ENCODE data around the gene BIRC3.
A peak's percentile ranks its signal among the peaks of the same experiment; 100 is the strongest.
"Not testable (repeated sequence)": the region's sequence is repeated elsewhere in the genome, so short reads cannot be mapped to it uniquely, and the experiment has no call there.

Gene BIRC3

GRCh38 chr11:102284008-102284407 is 33.3 kb upstream of the BIRC3 start:
- no peak for TF ChIP-seq JUND (IDR thresholded peaks at IDR 0.05; ENCODE audit: low read depth)
- in situ Hi-C loops (cut with HindIII; ENCODE audit: low pct_unique_long_range_greater_than_20kb, low sequenced_read_pairs) = no loop called here
- DNase-seq (ENCODE audit: low read depth in 1 of 2, low spot score in 1 of 2) = no peak

DNA sequence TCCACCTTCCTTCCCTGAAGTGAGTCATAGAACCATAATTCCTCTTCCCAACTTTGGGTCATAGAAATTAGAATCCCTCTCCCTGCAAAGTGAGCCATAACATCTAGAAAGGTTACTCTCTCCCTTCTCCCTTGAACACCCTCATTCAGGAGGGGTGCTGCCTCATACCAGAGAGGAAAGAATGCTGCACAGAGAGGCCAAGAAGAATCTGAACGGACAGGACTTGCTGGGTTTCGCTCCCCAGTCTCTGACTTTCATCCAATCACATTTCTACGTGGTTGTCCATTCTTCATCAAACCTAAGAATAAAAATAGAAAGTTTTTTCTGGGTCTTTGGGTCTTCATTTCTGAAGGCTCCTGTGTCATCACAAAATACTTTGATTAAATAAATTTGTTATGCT is 31.0 kb upstream of the BIRC3 start:
- TF ChIP-seq JUND (IDR thresholded peaks at IDR 0.05; ENCODE audit: low read depth) = no peak
- in situ Hi-C loops (cut with HindIII; ENCODE audit: low pct_unique_long_range_greater_than_20kb, low sequenced_read_pairs) = no loop called here
- peak; percentile 29 to 78 for DNase-seq (ENCODE audit: low read depth in 1 of 2, low spot score in 1 of 2)

DNA sequence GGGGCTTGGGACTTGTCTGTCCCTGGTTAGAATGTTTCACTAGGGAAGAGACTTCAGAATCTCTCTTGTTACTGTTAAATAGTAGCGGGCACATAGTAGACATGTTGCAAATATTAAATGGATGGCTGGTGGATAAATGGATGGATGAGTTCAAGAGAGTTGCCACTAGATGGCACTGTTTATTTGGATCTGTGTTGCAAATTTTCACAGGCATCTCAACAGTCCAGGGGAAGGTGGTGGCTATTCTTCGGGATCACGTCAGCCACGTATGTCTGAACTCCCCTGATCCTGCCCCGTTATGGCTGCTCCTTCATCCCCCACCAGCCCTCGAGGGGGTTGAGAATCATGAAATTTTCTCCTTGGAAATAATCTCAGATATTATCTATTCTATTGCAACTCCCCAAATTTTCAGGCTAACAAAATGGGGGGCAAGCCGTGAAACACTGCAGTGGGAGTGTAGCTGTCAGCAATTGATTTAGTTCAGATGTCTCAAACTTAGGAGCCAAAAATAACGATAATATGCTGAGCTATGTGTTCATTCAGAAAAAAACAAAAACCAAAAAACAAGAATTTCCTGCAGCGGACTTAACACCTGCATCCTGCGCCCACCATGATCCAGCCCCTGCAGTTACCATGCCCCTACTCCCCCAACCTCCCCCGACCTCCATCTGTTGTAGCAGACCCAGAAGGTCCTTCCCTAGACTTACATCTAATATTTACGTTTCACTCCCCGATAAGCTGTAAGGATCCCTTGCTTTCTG is 29.1 kb upstream of the BIRC3 start:
- peak; percentile 60 to 89 for DNase-seq (ENCODE audit: low read depth in 1 of 2, low spot score in 1 of 2)
- in situ Hi-C loops (cut with HindIII; ENCODE audit: low pct_unique_long_range_greater_than_20kb, low sequenced_read_pairs) = no loop called here
- no peak for TF ChIP-seq JUND (IDR thresholded peaks at IDR 0.05; ENCODE audit: low read depth)

DNA sequence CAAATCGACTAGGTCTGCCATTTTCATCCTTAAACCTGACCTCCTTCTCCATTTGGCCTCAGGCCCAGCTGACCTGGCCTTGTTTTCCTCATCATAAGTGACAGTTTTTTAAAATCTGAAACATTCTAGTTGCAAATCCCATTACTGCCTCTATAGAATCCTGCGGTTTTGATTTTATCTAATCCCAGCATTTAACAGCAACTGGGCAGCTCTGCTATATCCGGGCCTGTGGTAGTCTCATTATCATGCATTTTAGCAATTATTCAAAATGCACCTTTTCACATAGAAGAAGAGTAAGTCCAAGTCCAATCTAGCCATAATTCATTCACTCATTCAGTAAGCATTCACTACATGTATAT is 28.6 kb upstream of the BIRC3 start:
- TF ChIP-seq JUND (IDR thresholded peaks at IDR 0.05; ENCODE audit: low read depth) = no peak
- in situ Hi-C loops (cut with HindIII; ENCODE audit: low pct_unique_long_range_greater_than_20kb, low sequenced_read_pairs) = no loop called here
- DNase-seq (ENCODE audit: low read depth in 1 of 2, low spot score in 1 of 2) = no peak

- no peak for TF ChIP-seq JUND (IDR thresholded peaks at IDR 0.05; ENCODE audit: low read depth)
- in situ Hi-C loops (cut with HindIII; ENCODE audit: low pct_unique_long_range_greater_than_20kb, low sequenced_read_pairs) = no loop called here
- no peak for DNase-seq (ENCODE audit: low read depth in 1 of 2, low spot score in 1 of 2)
These were observed 27.7 kb upstream of the BIRC3 start for GRCh38 chr11:102289592-102289991.

DNA sequence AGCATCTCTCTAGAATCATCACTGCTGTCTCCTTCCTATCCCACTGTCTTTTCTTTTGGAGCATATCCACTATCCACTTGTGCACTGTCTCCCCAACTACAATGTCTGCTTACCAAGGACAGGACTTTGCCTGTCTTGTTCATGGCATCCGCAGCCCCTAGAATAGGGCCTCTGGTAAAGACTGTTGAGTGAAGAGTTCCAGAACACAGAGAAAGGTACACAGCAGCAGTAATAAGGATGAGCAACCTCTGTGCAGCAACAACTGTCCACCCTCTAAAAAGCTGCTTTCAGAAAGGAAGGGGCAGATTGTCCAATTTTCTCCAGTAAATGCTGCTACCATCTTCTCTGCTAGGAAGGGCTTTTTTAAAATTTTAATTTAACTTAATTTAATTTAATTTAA is 25.5 kb upstream of the BIRC3 start:
- in situ Hi-C loops (cut with HindIII; ENCODE audit: low pct_unique_long_range_greater_than_20kb, low sequenced_read_pairs) = no loop called here
- TF ChIP-seq JUND (IDR thresholded peaks at IDR 0.05; ENCODE audit: low read depth) = no peak
- DNase-seq (ENCODE audit: low read depth in 1 of 2, low spot score in 1 of 2) = no peak

GRCh38 chr11:102292933-102293332 is 24.4 kb upstream of the BIRC3 start:
- in situ Hi-C loops (cut with HindIII; ENCODE audit: low pct_unique_long_range_greater_than_20kb, low sequenced_read_pairs) = no loop called here
- no peak for TF ChIP-seq JUND (IDR thresholded peaks at IDR 0.05; ENCODE audit: low read depth)
- DNase-seq (ENCODE audit: low read depth in 1 of 2, low spot score in 1 of 2) = no peak

DNA sequence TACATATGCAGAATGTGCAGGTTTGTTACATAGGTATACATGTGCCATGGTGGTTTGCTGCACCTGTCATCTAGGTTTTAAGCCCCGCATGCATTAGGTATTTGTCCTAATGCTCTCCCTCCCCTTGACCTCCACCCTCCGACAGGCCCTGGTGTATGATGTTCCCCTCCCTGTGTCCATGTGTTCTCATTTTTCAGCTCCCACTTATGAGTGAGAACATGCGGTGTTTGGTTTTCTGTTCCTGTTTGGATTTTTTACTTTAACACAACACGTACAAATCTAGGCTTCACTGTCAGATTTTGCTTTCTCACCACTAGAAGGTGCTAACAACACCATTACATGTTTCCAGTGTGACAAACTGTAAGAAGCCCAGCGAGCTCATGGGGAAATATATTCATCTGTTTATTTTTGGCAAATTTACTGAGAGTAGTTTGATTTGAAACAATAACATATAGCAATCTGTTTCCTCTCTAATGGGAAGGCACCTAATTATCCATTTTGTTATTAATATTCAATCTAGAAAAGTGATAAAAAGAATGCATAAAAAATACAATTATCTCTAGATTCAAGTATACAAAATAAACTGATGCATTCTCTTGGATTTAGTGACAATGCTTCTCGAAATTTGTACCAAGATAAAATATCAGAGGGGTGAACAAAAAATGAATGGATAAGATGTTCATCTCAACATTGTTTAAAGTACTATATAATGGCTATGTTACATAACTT is 23.2 kb upstream of the BIRC3 start:
- TF ChIP-seq JUND (IDR thresholded peaks at IDR 0.05; ENCODE audit: low read depth) = no peak
- in situ Hi-C loops (cut with HindIII; ENCODE audit: low pct_unique_long_range_greater_than_20kb, low sequenced_read_pairs) = no loop called here
- peak in 1 of 2 experiments; percentile 74 for DNase-seq (ENCODE audit: low read depth in 1 of 2, low spot score in 1 of 2)

- in situ Hi-C loops (cut with HindIII; ENCODE audit: low pct_unique_long_range_greater_than_20kb, low sequenced_read_pairs) = no loop called here
- DNase-seq (ENCODE audit: low read depth in 1 of 2, low spot score in 1 of 2) = no peak
- no peak for TF ChIP-seq JUND (IDR thresholded peaks at IDR 0.05; ENCODE audit: low read depth)
These were observed 22.2 kb upstream of the BIRC3 start for GRCh38 chr11:102295045-102295444.

- DNase-seq (ENCODE audit: low read depth in 1 of 2, low spot score in 1 of 2); in situ Hi-C loops (cut with HindIII; ENCODE audit: low pct_unique_long_range_greater_than_20kb, low sequenced_read_pairs): not testable (repeated sequence)
These were observed 20.5 kb upstream of the BIRC3 start for GRCh38 chr11:102296757-102297156.

DNA sequence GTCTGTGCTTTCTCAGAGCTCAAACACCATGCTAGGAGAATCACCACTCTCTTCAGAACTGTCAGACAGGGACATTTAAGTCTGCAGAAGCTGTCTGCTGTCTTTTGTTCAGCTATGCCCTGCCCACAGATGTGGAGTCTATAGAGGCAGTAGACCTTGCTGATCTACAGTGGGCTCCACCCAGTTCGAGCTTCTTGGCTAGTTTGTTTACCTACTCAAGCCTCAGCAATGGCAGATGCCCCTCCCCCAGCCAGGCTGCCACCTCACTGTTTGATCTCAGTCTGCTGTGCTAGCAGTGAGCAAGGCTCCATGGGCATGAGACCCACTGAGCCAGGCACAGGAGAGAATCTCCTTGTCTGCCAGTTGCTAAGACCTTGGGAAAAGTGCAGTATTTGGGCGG is 16.4 kb upstream of the BIRC3 start:
- DNase-seq (ENCODE audit: low read depth in 1 of 2, low spot score in 1 of 2); in situ Hi-C loops (cut with HindIII; ENCODE audit: low pct_unique_long_range_greater_than_20kb, low sequenced_read_pairs): not testable (repeated sequence)

- in situ Hi-C loops (cut with HindIII; ENCODE audit: low pct_unique_long_range_greater_than_20kb, low sequenced_read_pairs) = no loop called here
- no peak for DNase-seq (ENCODE audit: low read depth in 1 of 2, low spot score in 1 of 2)
- no peak for TF ChIP-seq JUND (IDR thresholded peaks at IDR 0.05; ENCODE audit: low read depth)
These were observed 15.0 kb upstream of the BIRC3 start for GRCh38 chr11:102302241-102302640.

- in situ Hi-C loops (cut with HindIII; ENCODE audit: low pct_unique_long_range_greater_than_20kb, low sequenced_read_pairs) = no loop called here
- no peak for DNase-seq (ENCODE audit: low read depth in 1 of 2, low spot score in 1 of 2)
- no peak for TF ChIP-seq JUND (IDR thresholded peaks at IDR 0.05; ENCODE audit: low read depth)
These were observed 12.6 kb upstream of the BIRC3 start for GRCh38 chr11:102304686-102305085.

All from T47D (cell line).